ENCODE data around the gene ATF5.

DNA sequence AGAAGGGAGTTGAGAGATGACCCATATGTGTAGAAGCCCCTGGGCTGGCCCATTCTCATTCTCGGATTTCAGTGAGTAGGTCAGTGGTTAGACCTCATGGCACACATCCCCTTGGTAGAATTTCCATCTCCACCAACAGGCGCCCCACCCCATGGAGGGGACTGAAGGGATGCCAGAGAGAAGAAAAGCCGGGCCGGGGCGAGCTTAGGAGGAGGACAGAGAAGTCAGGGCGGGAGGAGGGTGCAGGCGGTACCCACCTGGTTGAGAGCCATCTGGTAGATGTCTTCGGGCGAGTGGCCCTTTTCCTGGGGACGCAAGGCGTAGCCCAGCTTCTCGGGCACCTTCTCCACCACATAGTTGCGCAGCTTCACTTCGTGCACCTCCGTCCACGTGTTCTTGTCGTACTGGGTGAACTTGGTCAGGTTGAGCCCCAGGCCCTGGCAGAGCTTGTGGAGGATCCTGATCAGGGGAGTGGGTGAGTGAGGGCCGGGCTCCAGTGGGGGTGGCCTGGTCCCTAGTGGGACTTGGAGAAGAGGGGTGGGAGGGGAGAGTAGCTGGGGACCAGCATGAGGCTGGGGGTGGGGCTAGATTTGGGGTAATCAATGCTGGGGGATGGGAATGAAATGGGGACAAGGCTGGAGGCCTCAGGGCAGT is 34.9 kb upstream of the ATF5 start:
- TF ChIP-seq, protein P1, sequence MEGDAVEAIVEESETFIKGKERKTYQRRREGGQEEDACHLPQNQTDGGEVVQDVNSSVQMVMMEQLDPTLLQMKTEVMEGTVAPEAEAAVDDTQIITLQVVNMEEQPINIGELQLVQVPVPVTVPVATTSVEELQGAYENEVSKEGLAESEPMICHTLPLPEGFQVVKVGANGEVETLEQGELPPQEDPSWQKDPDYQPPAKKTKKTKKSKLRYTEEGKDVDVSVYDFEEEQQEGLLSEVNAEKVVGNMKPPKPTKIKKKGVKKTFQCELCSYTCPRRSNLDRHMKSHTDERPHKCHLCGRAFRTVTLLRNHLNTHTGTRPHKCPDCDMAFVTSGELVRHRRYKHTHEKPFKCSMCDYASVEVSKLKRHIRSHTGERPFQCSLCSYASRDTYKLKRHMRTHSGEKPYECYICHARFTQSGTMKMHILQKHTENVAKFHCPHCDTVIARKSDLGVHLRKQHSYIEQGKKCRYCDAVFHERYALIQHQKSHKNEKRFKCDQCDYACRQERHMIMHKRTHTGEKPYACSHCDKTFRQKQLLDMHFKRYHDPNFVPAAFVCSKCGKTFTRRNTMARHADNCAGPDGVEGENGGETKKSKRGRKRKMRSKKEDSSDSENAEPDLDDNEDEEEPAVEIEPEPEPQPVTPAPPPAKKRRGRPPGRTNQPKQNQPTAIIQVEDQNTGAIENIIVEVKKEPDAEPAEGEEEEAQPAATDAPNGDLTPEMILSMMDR (conservative IDR thresholded peaks at IDR 0.05 in 1 of 2, IDR thresholded peaks at IDR 0.05 in 1 of 2; ENCODE audit: low read depth in 1 of 2, low read length in 2 of 2), result no peak
- TF ChIP-seq EZH2 (IDR thresholded peaks at IDR 0.05; ENCODE audit: low read length, missing control alignments), result no peak

Measured in fibroblast of lung (primary cell).